DMS153 treated with DMSO at 0.1 percent for 48 hours (cell line): Measurements from ENCODE around the gene EFHC1.

ENCODE experiments used
- DNase-seq: peaks from one replicate; lab custom pipeline; 2025; ENCODE audit not compliant: unreplicated experiment; lab: John Stamatoyannopoulos, UW

EFHC1 gene

GRCh38 chr6:52551483-52552277, 131.5 kb downstream of the EFHC1 start:
- peak; percentile 91 for DNase-seq

GRCh38 chr6:52552278-52552643, 132.1 kb downstream of the EFHC1 start:
- DNase-seq: no peak

GRCh38 chr6:52553158-52553557, 133.0 kb downstream of the EFHC1 start:
- no peak for DNase-seq

GRCh38 chr6:52553719-52554118, 133.6 kb downstream of the EFHC1 start:
- no peak for DNase-seq

GRCh38 chr6:52554684-52555280, 134.6 kb downstream of the EFHC1 start:
- no peak for DNase-seq

- DNase-seq: no peak
Measured at GRCh38 chr6:52555518-52556233, 135.5 kb downstream of the EFHC1 start.

GRCh38 chr6:52557389-52558265, 137.5 kb downstream of the EFHC1 start:
- DNase-seq: no peak

- DNase-seq: no peak
Measured at GRCh38 chr6:52558266-52559000, 138.3 kb downstream of the EFHC1 start.

GRCh38 chr6:52560462-52560861, 140.3 kb downstream of the EFHC1 start:
- no peak for DNase-seq

- no peak for DNase-seq
Measured at GRCh38 chr6:52562911-52563310, 142.8 kb downstream of the EFHC1 start.

- no peak for DNase-seq
Measured at GRCh38 chr6:52564856-52565255, 144.7 kb downstream of the EFHC1 start.

- no peak for DNase-seq
Measured at GRCh38 chr6:52566201-52566600, 146.1 kb downstream of the EFHC1 start.

GRCh38 chr6:52566853-52567279, 146.7 kb downstream of the EFHC1 start:
- DNase-seq: no peak

GRCh38 chr6:52568320-52568719, 148.2 kb downstream of the EFHC1 start:
- no peak for DNase-seq

GRCh38 chr6:52570291-52570700, 150.2 kb downstream of the EFHC1 start:
- DNase-seq: no peak

- DNase-seq: no peak
Measured at GRCh38 chr6:52571099-52571755, 151.1 kb downstream of the EFHC1 start.

GRCh38 chr6:52572536-52572935, 152.4 kb downstream of the EFHC1 start:
- no peak for DNase-seq

GRCh38 chr6:52573295-52573694, 153.2 kb downstream of the EFHC1 start:
- no peak for DNase-seq
